B cell (primary cell): ENCODE measurements around the gene HSP90AB1. TPM values are rescaled to one million over a fixed set of nuclear protein-coding genes. Genes with fewer than 3 reads are reported as not detected.
A peak's percentile ranks its signal among the peaks of the same experiment; 100 is the strongest.

Experiments
- ATAC-seq: fragments of 200-7000 bp; cut with Tn5 transposase; one replicate; pipeline ENCODE4 v1.10.0; 2021; ENCODE audit warnings: low read depth, mild to moderate bottlenecking, moderate number of reproducible peaks, moderate library complexity
- CTCF ChIA-PET: fragments of 350-600 bp; sonication (Branson Sonifier 250); formaldehyde crosslinking; loops from one replicate; lab custom pipeline; 2021; ENCODE audit warnings: antibody characterized with exemption, inconsistent platforms; lab: Charles Lee
- POLR2A ChIA-PET: fragments of 350-600 bp; sonication (Branson Sonifier 250); formaldehyde crosslinking; loops from one replicate; lab custom pipeline; 2021; ENCODE audit warnings: antibody characterized with exemption; lab: Charles Lee
- DNase-seq: peaks from one replicate; pipeline ENCODE4 v3.0.0; 2013
- H2AFZ ChIP-seq: 2 replicates; pipeline ENCODE4 v1.6.1; 2012; ENCODE audit warnings: mild to moderate bottlenecking, low read depth, low read length; ENCODE audit not compliant: insufficient read depth, poor library complexity, severe bottlenecking
- H3K27ac ChIP-seq, 2 donors: 1 replicate in 1 of 2; 2 replicates in 1 of 2; pipeline ENCODE4 v1.5.1; 2012 to 2013; ENCODE audit warnings: low read length in 2 of 2, mild to moderate bottlenecking in 2 of 2, moderate library complexity in 1 of 2
- H3K27me3 ChIP-seq, 4 experiments: fragments of 200-600 bp in 1 of 4; sonication (generic) in 1 of 4; replicated peaks in 1 of 4; 1 replicate in 2 of 4; 2 replicates in 2 of 4; pipeline versions ENCODE4 v1.6.1 to v1.7.0; 2013 to 2016; ENCODE audit warnings: low read length in 3 of 4, mild to moderate bottlenecking in 2 of 4, mixed read lengths in 1 of 4, moderate library complexity in 1 of 4; ENCODE audit not compliant: insufficient read depth in 4 of 4, control insufficient read depth in 3 of 4; ENCODE audit errors: control extremely low read depth in 1 of 4
- H3K36me3 ChIP-seq, 2 experiments: replicated peaks in 1 of 2; 1 replicate in 1 of 2; 2 replicates in 1 of 2; pipeline versions ENCODE4 v1.6.1 to v1.7.1; 2013; ENCODE audit warnings: low read length in 1 of 2; ENCODE audit not compliant: insufficient read depth in 2 of 2, control insufficient read depth in 1 of 2; ENCODE audit errors: control extremely low read depth in 1 of 2, extremely low read depth in 1 of 2
- H3K4me1 ChIP-seq, 2 donors: fragments of 200-600 bp in 1 of 2; sonication (generic) in 1 of 2; 1 replicate in 1 of 2; 2 replicates in 1 of 2; pipeline versions ENCODE4 v1.5.1 to v1.6.1; 2013 to 2017; ENCODE audit warnings: low read length in 2 of 2; ENCODE audit not compliant: control insufficient read depth in 2 of 2, insufficient read depth in 2 of 2
- H3K4me2 ChIP-seq: replicated peaks from 2 replicates; pipeline ENCODE3; 2012; ENCODE audit warnings: mild to moderate bottlenecking, low read depth, low read length; ENCODE audit not compliant: poor library complexity, severe bottlenecking
- H3K4me3 ChIP-seq, 5 experiments: fragments of 200-600 bp in 1 of 5; sonication (generic) in 1 of 5; 1 replicate in 3 of 5; 2 replicates in 2 of 5; pipeline versions ENCODE4 v1.5.1 to v1.7.0; 2011 to 2016; ENCODE audit warnings: low read length in 4 of 5, mild to moderate bottlenecking in 4 of 5, low read depth in 2 of 5, control low read depth in 1 of 5, moderate library complexity in 1 of 5; ENCODE audit not compliant: insufficient read depth in 1 of 5; ENCODE audit errors: control extremely low read depth in 1 of 5, extremely low read depth in 1 of 5
- H3K79me2 ChIP-seq: fragments of 200-600 bp; sonication (generic); one replicate; pipeline ENCODE4 v1.6.0; 2016; ENCODE audit warnings: low read length; ENCODE audit not compliant: control insufficient read depth, insufficient read depth
- H3K9ac ChIP-seq: fragments of 200-600 bp; sonication (generic); 2 replicates; pipeline ENCODE4 v1.6.1; 2017; ENCODE audit warnings: mild to moderate bottlenecking, low read length, moderate library complexity
- H3K9me3 ChIP-seq, 3 donors: one replicate each; pipeline versions ENCODE4 v1.6.1 to v1.7.1; 2013; ENCODE audit warnings: low read length in 2 of 3; ENCODE audit not compliant: control insufficient read depth in 2 of 3, insufficient read depth in 1 of 3; ENCODE audit errors: control extremely low read depth in 1 of 3
- H4K20me1 ChIP-seq: 2 replicates; pipeline ENCODE4 v1.6.0; 2012; ENCODE audit warnings: mild to moderate bottlenecking, low read length; ENCODE audit not compliant: insufficient read depth, control insufficient read depth, poor library complexity, severe bottlenecking
- H3K27ac Mint-ChIP-seq: one replicate; pipeline ENCODE4 v1.8.0; 2021; ENCODE audit warnings: mixed read lengths
- H3K27me3 Mint-ChIP-seq: one replicate; pipeline ENCODE4 v1.8.0; 2021; ENCODE audit warnings: mixed read lengths
- H3K4me1 Mint-ChIP-seq: one replicate; pipeline ENCODE4 v1.8.0; 2021; ENCODE audit warnings: mixed read lengths
- H3K4me3 Mint-ChIP-seq: one replicate; pipeline ENCODE4 v1.8.0; 2021; ENCODE audit warnings: mixed read lengths
- H3K9me3 Mint-ChIP-seq: one replicate; pipeline ENCODE4 v1.8.0; 2022; ENCODE audit warnings: mixed read lengths; ENCODE audit not compliant: insufficient read depth
- CTCF ChIP-seq: fragments of 200-600 bp; IDR thresholded peaks from one replicate; pipeline ENCODE4 v1.8.0; 2022; ENCODE audit warnings: antibody characterized with exemption, mild to moderate bottlenecking
- EZH2 ChIP-seq: IDR thresholded peaks from 2 replicates; pipeline ENCODE4 v1.6.1; 2012; ENCODE audit warnings: borderline replicate concordance, low read depth, mild to moderate bottlenecking, moderate library complexity, low read length; ENCODE audit not compliant: insufficient read depth, poor library complexity, severe bottlenecking
- WGBS: methylation state at CpG from one replicate; pipeline ENCODE4 v1.1.5; 2013; ENCODE audit warnings: missing lambda C conversion rate; ENCODE audit not compliant: insufficient coverage; 5-methylcytosine and 5-hydroxymethylcytosine counted together
- intact Hi-C: fragments of 100-400 bp; cut with micrococcal nuclease; formaldehyde crosslinking; loops from one replicate; pipeline ENCODE4 v1.10.0; 2022
- polyA plus RNA-seq: library from polyadenylated mRNA; depleted of rRNA; stranded (reverse); fragments of >200 nt; gene quantifications from 2 replicates; pipeline ENCODE4 v1.2.3, GENCODE V29; 2012
- total RNA-seq, 2 donors: library from RNA; stranded (reverse); fragments of 120-200 nt in 1 of 2; gene quantifications; 1 replicate in 1 of 2; 2 replicates in 1 of 2; pipeline versions ENCODE4 v1.2.3 to v1.2.4, GENCODE V29; 2013 to 2022

Gene HSP90AB1
- total and polyA plus RNA-seq, 2 donors (not counting 1 experiment from before 2014, with no cell fraction given), result 395 to 645 TPM

GRCh38 chr6:44221961-44222335, 25.0 kb upstream of the HSP90AB1 start:
- Mint-ChIP-seq H3K4me1 (peaks cover 41% of the 10 kb centered on the region), H3K9me3 (no peaks in the 10 kb centered on the region), H3K27ac (no peak overlapping the region), H3K4me3 (peak overlapping the region; percentile 23), H3K27me3 (no peaks in the 10 kb centered on the region)
- Histone ChIP-seq H3K4me3 (no peak overlapping the region), H3K9me3 (no peaks in the 10 kb centered on the region), H3K79me2 (no peaks in the 10 kb centered on the region), H3K4me2 (no peak overlapping the region), H3K27me3 (peaks cover 0 to 2% (median 0%) of the 10 kb centered on the region in 4 experiments), H3K9ac (no peak overlapping the region), H3K27ac (no peak overlapping the region), H3K36me3 (no peaks in the 10 kb centered on the region), H3K4me1 (peaks cover 26 to 45% of the 10 kb centered on the region in 2 donors), H4K20me1 (no peaks in the 10 kb centered on the region), H2AFZ (no peak overlapping the region)
- ChIA-PET POLR2A (interaction anchor here (0.6 to 5.0 kb wide), 2 partner anchors 23 to 27 kb away, joined by 4 to 52 read pairs; partner anchors contain the start of gene HSP90AB1), CTCF (interaction anchor here (0.6 to 3.1 kb wide), 10 partner anchors 12 to 92 kb away, joined by 3 to 16 read pairs (median 5); partner anchors contain the start of gene AARS2)
- ATAC-seq (no peak), DNase-seq (no peak)
- TF ChIP-seq CTCF, result no peak
- TF ChIP-seq EZH2, result no peak
- WGBS, result no CpG with 5 or more reads among the region's 2 CpGs
- intact Hi-C loops, result loop anchor here (1.0 to 5.0 kb wide), 6 partner anchors 43 to 165 kb away; partner anchors contain the start of genes AARS2, CDC5L, MRPL14 and NFKBIE
